Natural killer cell (primary cell): ENCODE measurements around the gene FAM83F. TPM values are rescaled to one million over a fixed set of nuclear protein-coding genes. Genes with fewer than 3 reads are reported as not detected.

Source experiments
- ATAC-seq, 3 donors: fragments of 150-1000 bp in 2 of 3; fragments of 200-7000 bp in 1 of 3; cut with Tn5 transposase; 1 replicate in 1 of 3; 2 replicates in 2 of 3; pipeline ENCODE4 v1.10.0; 2021; ENCODE audit warnings: mild to moderate bottlenecking in 2 of 3, moderate library complexity in 2 of 3
- DNase-seq, 2 donors: peaks; one replicate each; pipeline versions ENCODE4 v3.0.0 to v3.0.0-alpha.2; 2013 to 2021; ENCODE audit warnings: mixed read lengths in 1 of 2
- H3K27ac ChIP-seq: one replicate; pipeline ENCODE4 v1.5.1; 2013; ENCODE audit warnings: mild to moderate bottlenecking, low read length
- H3K27me3 ChIP-seq: one replicate; pipeline ENCODE4 v1.6.1; 2013; ENCODE audit warnings: low read length; ENCODE audit not compliant: control insufficient read depth, insufficient read depth
- H3K36me3 ChIP-seq: one replicate; pipeline ENCODE4 v1.6.1; 2013; ENCODE audit warnings: low read length; ENCODE audit not compliant: control insufficient read depth, insufficient read depth
- H3K4me1 ChIP-seq: one replicate; pipeline ENCODE4 v1.6.1; 2013; ENCODE audit warnings: low read length; ENCODE audit not compliant: control insufficient read depth, insufficient read depth
- H3K4me3 ChIP-seq: one replicate; pipeline ENCODE4 v1.5.1; 2013; ENCODE audit warnings: low read length
- H3K9me3 ChIP-seq: one replicate; pipeline ENCODE4 v1.6.1; 2013; ENCODE audit warnings: low read length; ENCODE audit not compliant: control insufficient read depth, insufficient read depth
- H3K27ac Mint-ChIP-seq, 2 donors: one replicate each; pipeline ENCODE4 v1.8.0; 2022; ENCODE audit warnings: mild to moderate bottlenecking in 2 of 2, mixed read lengths in 2 of 2, moderate library complexity in 1 of 2
- H3K27me3 Mint-ChIP-seq, 2 donors: one replicate each; pipeline ENCODE4 v1.8.0; 2022; ENCODE audit warnings: low read depth in 2 of 2, mixed read lengths in 2 of 2
- H3K36me3 Mint-ChIP-seq: one replicate; pipeline ENCODE4 v1.8.0; 2022; ENCODE audit warnings: mixed read lengths
- H3K4me1 Mint-ChIP-seq, 2 donors: one replicate each; pipeline ENCODE4 v1.8.0; 2022; ENCODE audit warnings: mixed read lengths in 2 of 2
- H3K4me3 Mint-ChIP-seq: one replicate; pipeline ENCODE4 v1.8.0; 2022; ENCODE audit warnings: mild to moderate bottlenecking, moderate library complexity, mixed read lengths
- H3K9me3 Mint-ChIP-seq, 2 donors: one replicate each; pipeline ENCODE4 v1.8.0; 2022; ENCODE audit warnings: mixed read lengths in 2 of 2
- CTCF ChIP-seq: fragments of 200-600 bp; IDR thresholded peaks from one replicate; pipeline ENCODE4 v1.8.0; 2022; ENCODE audit warnings: antibody characterized with exemption
- WGBS: methylation state at CpG from one replicate; pipeline ENCODE4 v1.1.7; 2013; ENCODE audit warnings: missing lambda C conversion rate; ENCODE audit not compliant: insufficient coverage; 5-methylcytosine and 5-hydroxymethylcytosine counted together
- intact Hi-C: fragments of 100-400 bp; cut with micrococcal nuclease; formaldehyde crosslinking; loops from one replicate; pipeline ENCODE4 v1.14.2; 2022
- total RNA-seq, 4 donors: library from RNA; stranded (reverse); fragments of 120-200 nt in 1 of 4; gene quantifications; one replicate each; pipeline versions ENCODE4 v1.2.3 to v1.2.4, GENCODE V29; 2013 to 2022

The FAM83F gene
- total RNA-seq, 3 donors from 2014 or later (not counting 1 experiment from before 2014, with no cell fraction given), result 1.0 to 7.5 TPM; not detected in 1

GRCh38 chr22:40033586-40034380 lies 39.0 kb downstream of the FAM83F start:
- DNase-seq, result no peak
- TF ChIP-seq CTCF, result no peak
- intact Hi-C loops, result no loop called here
- WGBS, result 88% methylated on average over 12 of the region's 12 CpGs
- no peaks in the 10 kb centered on the region for H3K9me3 ChIP-seq
- Mint-ChIP-seq H3K4me1 (no peaks in the 10 kb centered on the region), H3K27ac (no peak overlapping the region), H3K9me3 (no peaks in the 10 kb centered on the region), H3K4me3 (no peak overlapping the region), H3K36me3 (no peaks in the 10 kb centered on the region), H3K27me3 (peaks cover 14 to 16% of the 10 kb centered on the region in 2 donors)
- no peak overlapping the region for H3K4me3 ChIP-seq
- no peaks in the 10 kb centered on the region for H3K36me3 ChIP-seq
- H3K27ac ChIP-seq, result no peak overlapping the region
- H3K27me3 ChIP-seq, result no peaks in the 10 kb centered on the region
- no peaks in the 10 kb centered on the region for H3K4me1 ChIP-seq
- ATAC-seq, result no peak

GRCh38 chr22:40035351-40035750 lies 40.6 kb downstream of the FAM83F start:
- Mint-ChIP-seq H3K4me1 (no peaks in the 10 kb centered on the region), H3K9me3 (no peaks in the 10 kb centered on the region), H3K4me3 (no peak overlapping the region), H3K27me3 (peaks cover 21 to 27% of the 10 kb centered on the region in 2 donors), H3K36me3 (no peaks in the 10 kb centered on the region), H3K27ac (no peak overlapping the region)
- Histone ChIP-seq H3K9me3 (no peaks in the 10 kb centered on the region), H3K4me1 (no peaks in the 10 kb centered on the region), H3K36me3 (no peaks in the 10 kb centered on the region), H3K27ac (no peak overlapping the region), H3K27me3 (no peaks in the 10 kb centered on the region), H3K4me3 (no peak overlapping the region)
- intact Hi-C loops, result no loop called here
- ATAC-seq, result no peak
- WGBS, result 94% methylated on average over 11 of the region's 11 CpGs
- DNase-seq, result no peak
- TF ChIP-seq CTCF, result no peak

GRCh38 chr22:40036126-40036525 lies 41.4 kb downstream of the FAM83F start:
- WGBS, result 72% methylated on average over 6 of the region's 6 CpGs
- ATAC-seq, result no peak
- Mint-ChIP-seq H3K9me3 (no peaks in the 10 kb centered on the region), H3K27ac (no peak overlapping the region), H3K4me3 (no peak overlapping the region), H3K36me3 (no peaks in the 10 kb centered on the region), H3K27me3 (peaks cover 27% of the 10 kb centered on the region in 2 donors), H3K4me1 (no peaks in the 10 kb centered on the region)
- Histone ChIP-seq H3K4me1 (no peaks in the 10 kb centered on the region), H3K27me3 (no peaks in the 10 kb centered on the region), H3K27ac (no peak overlapping the region), H3K9me3 (no peaks in the 10 kb centered on the region), H3K36me3 (no peaks in the 10 kb centered on the region), H3K4me3 (no peak overlapping the region)
- no peak for DNase-seq
- intact Hi-C loops, result no loop called here
- no peak for TF ChIP-seq CTCF
